Right atrium auricular region (tissue), 2 donors: ENCODE results near the gene ATP6V0C. TPM values are rescaled to one million over a fixed set of nuclear protein-coding genes. Genes with fewer than 3 reads are reported as not detected.

ENCODE experiments used
- DNase-seq: peaks from one replicate; pipeline ENCODE4 v3.0.0-alpha.2; 2019; ENCODE audit warnings: low spot score
- H3K27ac ChIP-seq, 2 donors: fragments of 200-600 bp; sonication (generic); 1 replicate in 1 of 2; 2 replicates in 1 of 2; pipeline ENCODE4 v1.5.1; 2016 to 2019
- H3K27me3 ChIP-seq, 2 donors: fragments of 200-600 bp; sonication (generic); one replicate each; pipeline versions ENCODE4 v1.5.1 to v1.6.0; 2017 to 2019
- H3K36me3 ChIP-seq: fragments of 200-600 bp; sonication (generic); one replicate; pipeline ENCODE4 v1.5.1; 2016
- H3K4me1 ChIP-seq, 2 donors: fragments of 200-600 bp; sonication (generic); one replicate each; pipeline versions ENCODE4 v1.5.1 to v1.6.0; 2017 to 2019
- H3K4me3 ChIP-seq, 2 donors: fragments of 200-600 bp; sonication (generic); 1 replicate in 1 of 2; 2 replicates in 1 of 2; pipeline ENCODE4 v1.5.1; 2017 to 2019; ENCODE audit warnings: mild to moderate bottlenecking in 1 of 2, moderate library complexity in 1 of 2
- H3K9me3 ChIP-seq, 2 donors: fragments of 200-600 bp; sonication (generic); one replicate each; pipeline ENCODE4 v1.5.1; 2019
- total RNA-seq, 2 donors: library from RNA; depleted of rRNA; stranded (reverse); fragments of >200 nt; gene quantifications; one replicate each; pipeline ENCODE4 v1.1.0, GENCODE V29; 2016
- TF ChIP-seq, protein P1 (sequence below), 2 donors: fragments of 200-600 bp; sonication (generic); IDR thresholded peaks; one replicate each; pipeline ENCODE4 v1.5.1; 2019; ENCODE audit warnings: antibody characterized with exemption in 2 of 2

ATP6V0C gene
- total RNA-seq, 2 donors from 2014 or later: 63.7 to 107 TPM

GRCh38 chr16:2514333-2515179 lies 804 bp downstream of the ATP6V0C start:
- no peak for DNase-seq
- peak overlapping the region; percentile 91 to 98 for H3K4me3 ChIP-seq
- TF ChIP-seq, protein P1, sequence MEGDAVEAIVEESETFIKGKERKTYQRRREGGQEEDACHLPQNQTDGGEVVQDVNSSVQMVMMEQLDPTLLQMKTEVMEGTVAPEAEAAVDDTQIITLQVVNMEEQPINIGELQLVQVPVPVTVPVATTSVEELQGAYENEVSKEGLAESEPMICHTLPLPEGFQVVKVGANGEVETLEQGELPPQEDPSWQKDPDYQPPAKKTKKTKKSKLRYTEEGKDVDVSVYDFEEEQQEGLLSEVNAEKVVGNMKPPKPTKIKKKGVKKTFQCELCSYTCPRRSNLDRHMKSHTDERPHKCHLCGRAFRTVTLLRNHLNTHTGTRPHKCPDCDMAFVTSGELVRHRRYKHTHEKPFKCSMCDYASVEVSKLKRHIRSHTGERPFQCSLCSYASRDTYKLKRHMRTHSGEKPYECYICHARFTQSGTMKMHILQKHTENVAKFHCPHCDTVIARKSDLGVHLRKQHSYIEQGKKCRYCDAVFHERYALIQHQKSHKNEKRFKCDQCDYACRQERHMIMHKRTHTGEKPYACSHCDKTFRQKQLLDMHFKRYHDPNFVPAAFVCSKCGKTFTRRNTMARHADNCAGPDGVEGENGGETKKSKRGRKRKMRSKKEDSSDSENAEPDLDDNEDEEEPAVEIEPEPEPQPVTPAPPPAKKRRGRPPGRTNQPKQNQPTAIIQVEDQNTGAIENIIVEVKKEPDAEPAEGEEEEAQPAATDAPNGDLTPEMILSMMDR (IDR thresholded peaks at IDR 0.05): no peak
- H3K4me1 ChIP-seq: peaks cover 0 to 72% of the 10 kb centered on the region in 2 donors
- no peaks in the 10 kb centered on the region for H3K9me3 ChIP-seq
- H3K27me3 ChIP-seq: no peaks in the 10 kb centered on the region
- no peaks in the 10 kb centered on the region for H3K36me3 ChIP-seq
- peak overlapping the region; percentile 98 to 99 for H3K27ac ChIP-seq

DNA sequence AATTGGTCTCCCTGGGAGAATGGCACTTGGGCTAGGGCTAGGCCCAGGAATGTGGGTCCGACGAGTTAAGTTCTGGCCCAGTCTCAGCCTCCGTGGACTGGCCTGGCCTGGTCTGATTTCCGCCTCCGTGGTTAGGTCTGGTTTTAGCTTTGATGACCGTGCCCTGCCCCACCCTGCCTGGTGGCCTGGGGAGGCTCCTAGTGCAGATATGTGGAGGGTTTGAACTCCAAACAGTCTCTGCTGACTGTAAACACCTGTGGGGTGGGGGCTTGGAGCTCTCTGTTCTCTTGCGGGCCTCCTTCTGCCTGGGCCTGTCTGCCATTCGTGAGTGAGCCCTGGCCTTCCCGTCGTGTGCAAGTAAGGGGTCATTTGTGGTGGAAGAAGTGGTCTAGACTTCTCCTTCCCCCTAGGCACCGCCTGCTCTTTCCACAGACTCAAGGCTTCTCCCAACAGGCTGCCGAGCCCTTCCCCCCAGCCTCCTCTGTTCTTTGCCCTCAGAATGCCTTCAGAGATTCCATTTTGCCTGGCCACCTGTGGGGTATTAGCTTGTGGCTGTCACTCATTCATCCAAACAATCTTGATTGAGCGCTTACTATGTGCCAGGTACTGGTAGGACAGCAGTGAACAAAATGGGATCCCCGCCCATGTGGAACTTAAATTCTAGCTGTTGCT lies 1.6 kb downstream of the ATP6V0C start:
- H3K27ac ChIP-seq: peak overlapping the region; percentile 98 to 99
- no peak for DNase-seq
- TF ChIP-seq, protein P1 (IDR thresholded peaks at IDR 0.05): no peak
- no peaks in the 10 kb centered on the region for H3K27me3 ChIP-seq
- no peaks in the 10 kb centered on the region for H3K36me3 ChIP-seq
- H3K9me3 ChIP-seq: no peaks in the 10 kb centered on the region
- H3K4me3 ChIP-seq: peak overlapping the region; percentile 91 to 98
- H3K4me1 ChIP-seq: peaks cover 0 to 76% of the 10 kb centered on the region in 2 donors

DNA sequence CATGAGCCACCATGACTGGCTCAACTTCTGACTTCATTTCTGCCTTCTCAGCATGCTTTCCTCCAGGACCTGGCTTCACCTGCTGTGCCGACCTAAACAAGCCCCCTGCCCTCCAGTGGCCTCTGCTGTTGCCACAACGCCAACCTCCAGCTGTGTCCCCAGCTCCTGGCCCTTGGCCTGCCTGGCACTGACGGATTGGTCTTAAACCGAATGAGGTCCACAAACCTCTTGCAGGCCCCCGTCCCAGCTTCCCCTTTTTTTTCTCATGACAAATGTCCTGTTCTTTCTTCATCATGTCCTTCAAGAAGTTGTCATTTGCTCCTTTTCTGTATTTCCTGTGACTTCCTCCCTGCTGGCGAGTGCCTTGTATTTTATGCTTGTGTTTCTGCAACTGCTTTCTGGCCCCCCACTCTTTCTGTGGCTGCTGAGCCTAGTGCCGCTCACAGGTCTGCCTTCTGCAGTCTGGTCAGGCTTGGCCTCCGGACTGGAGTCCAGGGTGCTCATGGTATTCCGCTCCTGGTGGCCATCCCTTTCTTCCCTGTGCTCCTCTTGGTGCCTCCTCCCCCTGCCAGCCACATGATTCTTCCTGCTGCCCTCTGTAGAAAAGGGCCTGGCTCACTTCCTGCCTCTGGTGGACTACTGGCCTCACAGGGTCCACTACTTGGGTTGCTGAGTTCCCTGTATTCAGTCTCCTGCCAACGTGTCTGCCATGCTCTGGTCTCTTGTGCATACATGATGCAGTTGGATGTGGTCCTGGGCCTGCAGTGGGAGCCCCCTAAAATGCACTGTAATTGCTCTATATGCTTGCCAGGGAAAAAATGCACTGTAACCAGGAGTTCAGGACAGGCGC lies 2.9 kb downstream of the ATP6V0C start:
- Histone ChIP-seq H3K27ac (peak overlapping the region; percentile 98 to 99), H3K27me3 (no peaks in the 10 kb centered on the region), H3K9me3 (no peaks in the 10 kb centered on the region), H3K4me1 (peaks cover 0 to 80% of the 10 kb centered on the region in 2 donors), H3K36me3 (no peaks in the 10 kb centered on the region), H3K4me3 (peak overlapping the region in 1 of 2 donors; percentile 19)
- DNase-seq: no peak
- TF ChIP-seq, protein P1 (IDR thresholded peaks at IDR 0.05): no peak

DNA sequence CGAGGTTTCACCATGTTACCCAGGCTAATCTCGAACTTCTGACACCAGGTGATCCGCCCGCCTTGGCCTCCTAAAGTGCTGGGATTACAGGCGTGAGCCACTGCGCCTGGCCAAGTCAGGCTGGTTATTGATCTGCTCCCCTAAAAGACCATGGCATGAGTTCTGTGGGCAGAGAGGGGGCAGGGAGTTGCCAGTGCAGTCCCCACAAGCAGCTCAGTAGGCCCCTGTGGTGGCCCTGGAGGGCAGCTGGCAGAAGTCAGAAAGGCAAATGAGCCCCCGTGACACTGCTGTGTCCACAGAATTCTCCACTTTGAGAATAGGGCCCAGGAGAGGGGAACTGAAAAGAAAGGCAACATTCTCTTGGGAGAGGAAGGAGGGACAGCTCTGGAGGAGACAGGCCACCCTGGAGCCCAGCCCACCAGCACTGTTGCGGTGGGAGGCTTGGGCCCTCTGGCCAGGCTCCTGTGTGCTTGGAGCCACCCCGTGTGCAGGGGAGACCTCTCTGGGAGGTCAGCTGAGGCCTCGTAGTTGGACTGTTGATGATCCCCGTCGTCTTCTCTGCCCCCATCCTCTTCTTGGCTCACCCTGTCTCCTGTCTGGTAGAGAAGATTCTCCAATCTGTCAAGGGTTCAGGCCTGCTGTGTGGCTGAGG lies 4.3 kb downstream of the ATP6V0C start:
- Histone ChIP-seq H3K9me3 (no peaks in the 10 kb centered on the region), H3K27me3 (no peaks in the 10 kb centered on the region), H3K4me3 (no peak overlapping the region), H3K36me3 (peaks cover 2% of the 10 kb centered on the region), H3K27ac (peak overlapping the region; percentile 1 to 98), H3K4me1 (peaks cover 0 to 67% of the 10 kb centered on the region in 2 donors)
- no peak for DNase-seq
- TF ChIP-seq, protein P1 (IDR thresholded peaks at IDR 0.05): no peak
